OCI-LY3 (cell line): ENCODE results near the gene OSBPL8.

ENCODE experiments used
- CTCF ChIP-seq: fragments of 200-600, 300-600 bp; sonication (generic); IDR thresholded peaks from 2 replicates; pipeline ENCODE4 v1.5.1; 2014; ENCODE audit warnings: antibody characterized with exemption, low read length, low read depth
- EZH2phosphoT487 ChIP-seq: fragments of 200-600 bp; shearing (Covaris generic); IDR thresholded peaks from 2 replicates; pipeline ENCODE4 v1.6.1; 2018; ENCODE audit warnings: antibody characterized with exemption, mixed run types, low read depth

GRCh38 chr12:76451528-76451927 lies 108.0 kb downstream of the OSBPL8 start:
- TF ChIP-seq CTCF (no peak), EZH2phosphoT487 (no peak)
